Measurements from ENCODE around the gene ZNF581.

ZNF581 gene

GRCh38 chr19:55674459-55674840 is 31.0 kb downstream of the ZNF581 start:
- no peak for TF ChIP-seq CTCF (IDR thresholded peaks at IDR 0.05; ENCODE audit: low read depth, low read length)
- H3K4me3 ChIP-seq (ENCODE audit: low read depth, low read length), result peak overlapping the region; percentile 85
- no peak for DNase-seq (ENCODE audit: low read depth, low spot score)
- in situ Hi-C loops (cut with HindIII; ENCODE audit: low sequenced_read_pairs), result no loop called here

- in situ Hi-C loops (cut with HindIII; ENCODE audit: low sequenced_read_pairs), result no loop called here
Observed at GRCh38 chr19:55674841-55675660, 31.6 kb downstream of the ZNF581 start, which contains the start of gene EPN1. EPN1 (plus strand) TSS chr19:55675226; CDS start chr19:55678628, 3,402 bp downstream.

GRCh38 chr19:55675661-55676354 is 32.4 kb downstream of the ZNF581 start:
- peak overlapping the region; percentile 85 for H3K4me3 ChIP-seq (ENCODE audit: low read depth, low read length)
- DNase-seq (ENCODE audit: low read depth, low spot score), result no peak
- no peak for TF ChIP-seq CTCF (IDR thresholded peaks at IDR 0.05; ENCODE audit: low read depth, low read length)
- in situ Hi-C loops (cut with HindIII; ENCODE audit: low sequenced_read_pairs), result no loop called here

More at GRCh38 chr19:55674841-55675660, 31.6 kb downstream of the ZNF581 start, which contains the start of gene EPN1:
- peak; percentile 97 for DNase-seq (ENCODE audit: low read depth, low spot score)
- no peak for TF ChIP-seq CTCF (IDR thresholded peaks at IDR 0.05; ENCODE audit: low read depth, low read length)
- H3K4me3 ChIP-seq (ENCODE audit: low read depth, low read length), result peak within 1 kb of the TSS; percentile 85

- peak overlapping the region; percentile 85 for H3K4me3 ChIP-seq (ENCODE audit: low read depth, low read length)
- in situ Hi-C loops (cut with HindIII; ENCODE audit: low sequenced_read_pairs), result no loop called here
- DNase-seq (ENCODE audit: low read depth, low spot score), result no peak
- TF ChIP-seq CTCF (IDR thresholded peaks at IDR 0.05; ENCODE audit: low read depth, low read length), result no peak
Observed at GRCh38 chr19:55676383-55676782, 32.9 kb downstream of the ZNF581 start.

DNA sequence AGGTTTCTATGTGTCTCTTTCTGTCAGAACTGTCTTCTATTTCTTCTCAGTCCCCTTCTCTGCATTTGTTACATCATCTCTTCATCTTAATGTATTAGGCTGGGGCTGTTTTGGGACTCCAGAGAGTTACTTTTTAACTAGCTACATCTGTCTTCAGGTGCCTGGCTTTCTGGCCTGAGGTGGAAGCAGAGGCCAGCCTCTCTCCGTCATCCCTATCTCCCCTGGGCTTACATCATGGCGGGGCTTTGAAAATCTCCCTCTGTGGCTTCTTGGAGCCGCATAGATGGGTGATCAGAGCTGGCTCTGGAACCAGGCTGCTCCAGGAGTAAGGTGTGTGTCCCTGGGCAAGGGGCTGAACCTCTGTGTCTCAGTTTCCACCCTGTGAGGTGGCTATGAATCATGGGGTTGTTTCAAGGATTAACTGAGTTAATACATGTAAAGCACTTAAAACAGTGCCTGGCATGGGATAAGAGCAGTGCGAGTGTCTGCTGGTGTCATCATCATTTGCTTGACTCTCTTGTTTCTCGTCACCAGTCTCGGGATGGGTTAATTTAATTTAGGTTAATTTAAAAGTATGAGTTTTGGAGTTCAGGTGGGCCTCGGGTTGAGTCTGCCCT is 33.5 kb downstream of the ZNF581 start:
- no peak for TF ChIP-seq CTCF (IDR thresholded peaks at IDR 0.05; ENCODE audit: low read depth, low read length)
- no peak for DNase-seq (ENCODE audit: low read depth, low spot score)
- in situ Hi-C loops (cut with HindIII; ENCODE audit: low sequenced_read_pairs), result no loop called here
- H3K4me3 ChIP-seq (ENCODE audit: low read depth, low read length), result no peak overlapping the region

- DNase-seq (ENCODE audit: low read depth, low spot score), result no peak
- H3K4me3 ChIP-seq (ENCODE audit: low read depth, low read length), result no peak overlapping the region
- in situ Hi-C loops (cut with HindIII; ENCODE audit: low sequenced_read_pairs), result no loop called here
Observed at GRCh38 chr19:55677572-55678028, 34.2 kb downstream of the ZNF581 start.

More at GRCh38 chr19:55677572-55678028, 34.2 kb downstream of the ZNF581 start:
- TF ChIP-seq CTCF (IDR thresholded peaks at IDR 0.05; ENCODE audit: low read depth, low read length), result no peak
